Esophagus squamous epithelium (tissue), 5 donors: ENCODE results near the gene IFT122. TPM values are rescaled to one million over a fixed set of nuclear protein-coding genes. Genes with fewer than 3 reads are reported as not detected.

Source experiments
- DNase-seq: peaks from one replicate; lab custom pipeline; 2025; lab: John Stamatoyannopoulos, UW
- H3K27ac ChIP-seq, 4 donors: fragments of 200-600 bp; sonication (generic); one replicate each; pipeline ENCODE4 v1.5.1; 2016 to 2019; ENCODE audit warnings: mild to moderate bottlenecking in 1 of 4
- H3K27me3 ChIP-seq, 4 donors: fragments of 200-600 bp; sonication (generic); 1 replicate in 3 of 4; 2 replicates in 1 of 4; pipeline versions ENCODE4 v1.5.1 to v1.6.0; 2017 to 2021; ENCODE audit warnings: antibody characterized with exemption in 1 of 4
- H3K36me3 ChIP-seq, 3 donors: fragments of 200-600 bp; sonication (generic); one replicate each; pipeline ENCODE4 v1.5.1; 2016 to 2019
- H3K4me1 ChIP-seq, 3 donors: fragments of 200-600 bp; sonication (generic); one replicate each; pipeline ENCODE4 v1.5.1; 2017 to 2019
- H3K4me3 ChIP-seq, 4 donors: fragments of 200-600 bp; sonication (generic); 1 replicate in 3 of 4; 2 replicates in 1 of 4; pipeline ENCODE4 v1.5.1; 2016 to 2019; ENCODE audit warnings: mild to moderate bottlenecking in 2 of 4, moderate library complexity in 1 of 4
- H3K9me3 ChIP-seq, 3 donors: fragments of 200-600 bp; sonication (generic); one replicate each; pipeline ENCODE4 v1.5.1; 2016 to 2019
- CTCF ChIP-seq, 6 experiments: fragments of 450-650 bp in 4 of 6; fragments of 200-600 bp in 2 of 6; sonication (generic) in 2 of 6; IDR thresholded peaks; one replicate each; pipeline ENCODE4 v1.5.1; 2016 to 2019; ENCODE audit warnings: antibody characterized with exemption in 6 of 6, mild to moderate bottlenecking in 4 of 6, moderate library complexity in 4 of 6
- POLR2A ChIP-seq, 4 donors: fragments of 450-650 bp; IDR thresholded peaks; one replicate each; pipeline ENCODE4 v1.6.1; 2017; ENCODE audit warnings: antibody characterized with exemption in 4 of 4, mild to moderate bottlenecking in 4 of 4, moderate library complexity in 3 of 4
- WGBS, 2 donors: methylation state at CpG; one replicate each; pipeline ENCODE4 v1.1.5; 2018; 5-methylcytosine and 5-hydroxymethylcytosine counted together
- intact Hi-C: fragments of 100-400 bp; cut with DNase I; formaldehyde crosslinking; loops from one replicate; pipeline ENCODE4 v1.15.0; 2022
- total RNA-seq, 4 donors: library from RNA; depleted of rRNA; stranded (reverse); fragments of >200 nt; gene quantifications; one replicate each; pipeline ENCODE4 v1.1.0, GENCODE V29; 2016
- donor health status: DM: yes; HTN: yes; CAD: no.

Gene IFT122
- total RNA-seq, 4 donors from 2014 or later: 6.0 to 26.5 (median 11.5) TPM

GRCh38 chr3:129425619-129426018 lies 14.4 kb upstream of the IFT122 start:
- 77 to 82% methylated on average over 2 of the region's 2 CpGs for WGBS, 2 donors
- Histone ChIP-seq H3K9me3 (no peaks in the 10 kb centered on the region), H3K27me3 (no peaks in the 10 kb centered on the region), H3K4me1 (peaks cover 11 to 21% (median 15%) of the 10 kb centered on the region in 3 donors), H3K36me3 (peaks cover 0 to 11% (median 3%) of the 10 kb centered on the region in 3 donors), H3K4me3 (no peak overlapping the region), H3K27ac (no peak overlapping the region)
- DNase-seq: no peak
- intact Hi-C loops: no loop called here
- no peak for TF ChIP-seq CTCF (IDR thresholded peaks at IDR 0.05)
- no peak for TF ChIP-seq POLR2A (IDR thresholded peaks at IDR 0.05)

- TF ChIP-seq CTCF (IDR thresholded peaks at IDR 0.05) (no peak), POLR2A (IDR thresholded peaks at IDR 0.05) (no peak)
Observed at GRCh38 chr3:129428007-129428375, 12.0 kb upstream of the IFT122 start.

GRCh38 chr3:129428376-129429079 lies 11.5 kb upstream of the IFT122 start, which contains the start of gene EFCAB12:
EFCAB12 (minus strand) TSS chr3:129428636; CDS start chr3:129428488, 148 bp downstream.
- H3K27ac ChIP-seq: peak within 1 kb of the TSS; percentile 45 to 79 (median 70)
- no peaks in the 10 kb centered on the region for H3K27me3 ChIP-seq
- peak within 1 kb of the TSS; percentile 31 to 74 (median 51) for H3K4me3 ChIP-seq
- H3K36me3 ChIP-seq: peaks cover 14 to 40% (median 20%) of the 10 kb centered on the region in 3 donors
- H3K9me3 ChIP-seq: no peaks in the 10 kb centered on the region
- DNase-seq: peak; percentile 49
- TF ChIP-seq POLR2A (IDR thresholded peaks at IDR 0.05) (no peak), CTCF (IDR thresholded peaks at IDR 0.05) (peak in 1 of 6 experiments; percentile 3)
- H3K4me1 ChIP-seq: peaks cover 11 to 21% (median 15%) of the 10 kb centered on the region in 3 donors
- 5 to 6% methylated on average over 12 to 27 of the region's 42 CpGs for WGBS, 2 donors
- intact Hi-C loops: no loop called here

More at GRCh38 chr3:129428007-129428375, 12.0 kb upstream of the IFT122 start:
- DNase-seq: no peak
- Histone ChIP-seq H3K9me3 (no peaks in the 10 kb centered on the region), H3K27ac (no peak overlapping the region), H3K27me3 (no peaks in the 10 kb centered on the region), H3K36me3 (peaks cover 13 to 35% (median 15%) of the 10 kb centered on the region in 3 donors), H3K4me3 (peak overlapping the region; percentile 31 to 74 (median 51)), H3K4me1 (peaks cover 11 to 21% (median 15%) of the 10 kb centered on the region in 3 donors)
- WGBS, 2 donors: 5 to 11% methylated on average over 8 of the region's 8 CpGs
- intact Hi-C loops: no loop called here

- Histone ChIP-seq H3K9me3 (no peaks in the 10 kb centered on the region), H3K27me3 (no peaks in the 10 kb centered on the region), H3K4me1 (peaks cover 11 to 21% (median 15%) of the 10 kb centered on the region in 3 donors), H3K36me3 (peaks cover 14 to 46% (median 22%) of the 10 kb centered on the region in 3 donors), H3K4me3 (peak overlapping the region in 3 of 4 donors; percentile 50 to 74 (median 52)), H3K27ac (peak overlapping the region; percentile 45 to 79 (median 70))
- no peak for TF ChIP-seq CTCF (IDR thresholded peaks at IDR 0.05)
- no peak for DNase-seq
- intact Hi-C loops: no loop called here
- 54 to 64% methylated on average over 3 of the region's 3 CpGs for WGBS, 2 donors
Observed at GRCh38 chr3:129429080-129429451, 11.0 kb upstream of the IFT122 start.

- DNase-seq: no peak
- Histone ChIP-seq H3K36me3 (peaks cover 14 to 51% (median 22%) of the 10 kb centered on the region in 3 donors), H3K9me3 (no peaks in the 10 kb centered on the region), H3K4me1 (peaks cover 11 to 21% (median 15%) of the 10 kb centered on the region in 3 donors), H3K27ac (no peak overlapping the region), H3K4me3 (no peak overlapping the region), H3K27me3 (no peaks in the 10 kb centered on the region)
- intact Hi-C loops: no loop called here
- WGBS, 2 donors: 82 to 85% methylated on average over 4 of the region's 4 CpGs
- TF ChIP-seq POLR2A (IDR thresholded peaks at IDR 0.05) (no peak), CTCF (IDR thresholded peaks at IDR 0.05) (no peak)
Observed at GRCh38 chr3:129429602-129430001, 10.4 kb upstream of the IFT122 start.
